Aortic smooth muscle cell (primary cell): Measurements from ENCODE around the gene IPO4. TPM values are rescaled to one million over a fixed set of nuclear protein-coding genes. Genes with fewer than 3 reads are reported as not detected.

Experiments
- total RNA-seq: library from RNA; depleted of rRNA; stranded (reverse); fragments of >200 nt; gene quantifications from 2 replicates; pipeline ENCODE4 v1.2.3, GENCODE V29; 2014

Gene IPO4
- total RNA-seq = 32.3 and 46.9 TPM in 2 replicates

GRCh38 chr14:24188251-24189058 lies at the start of gene IPO4:
TSS of gene IPO4 (minus strand) at chr14:24188816. CDS start at chr14:24188787, 29 bp downstream.

GRCh38 chr14:24232645-24233537 lies 44.3 kb upstream of the IPO4 start, which contains the start of gene GMPR2:
TSS of gene GMPR2 (plus strand) at chr14:24232929. CDS start at chr14:24233254, 325 bp downstream.

GRCh38 chr14:24232121-24232644 lies 43.6 kb upstream of the IPO4 start, which contains the start of gene NEDD8:
TSS of gene NEDD8 (minus strand) at chr14:24232367. CDS start at chr14:24232267, 100 bp downstream.

GRCh38 chr14:24215495-24216344 lies 27.1 kb upstream of the IPO4 start, which contains the start of gene MDP1:
TSS of gene MDP1 (minus strand) at chr14:24216066. CDS start at chr14:24215955, 111 bp downstream.

GRCh38 chr14:24212924-24213865 lies 24.6 kb upstream of the IPO4 start, which contains the start of gene CHMP4A:
TSS of gene CHMP4A (minus strand) at chr14:24213488. CDS start at chr14:24213439, 49 bp downstream.

GRCh38 chr14:24195186-24196070 lies 6.8 kb upstream of the IPO4 start, which contains the start of gene TM9SF1:
TSS of gene TM9SF1 (minus strand) at chr14:24195441. CDS start at chr14:24195019, 422 bp downstream.

GRCh38 chr14:24171422-24172260 lies 17.0 kb downstream of the IPO4 start, which contains the start of gene REC8:
TSS of gene REC8 (plus strand) at chr14:24172080. CDS start at chr14:24172553, 473 bp downstream.

GRCh38 chr14:24160850-24161804 lies 27.5 kb downstream of the IPO4 start, which contains the start of gene IRF9:
TSS of gene IRF9 (plus strand) at chr14:24161265. CDS start at chr14:24162145, 880 bp downstream.

GRCh38 chr14:24146978-24147760 lies 41.4 kb downstream of the IPO4 start, which contains the start of gene RNF31:
TSS of gene RNF31 (plus strand) at chr14:24147498. CDS start at chr14:24147699, 201 bp downstream.

GRCh38 chr14:24146453-24146977 lies 42.1 kb downstream of the IPO4 start, which contains the start of gene PSME2:
TSS of gene PSME2 (minus strand) at chr14:24146610. CDS start at chr14:24146581, 29 bp downstream.

GRCh38 chr14:24141097-24141880 lies 47.3 kb downstream of the IPO4 start, which contains the start of gene EMC9:
TSS of gene EMC9 (minus strand) at chr14:24141591. CDS start at chr14:24141304, 287 bp downstream.

GRCh38 chr14:24135834-24136683 lies 52.6 kb downstream of the IPO4 start, which contains the start of gene PSME1:
TSS of gene PSME1 (plus strand) at chr14:24136194. CDS start at chr14:24136263, 69 bp downstream.

GRCh38 chr14:24130380-24130716 lies 58.3 kb downstream of the IPO4 start, which contains the start of gene FITM1:
TSS of gene FITM1 (plus strand) at chr14:24130659. CDS start at chr14:24131564, 905 bp downstream.

